Mammary epithelial cell (primary cell): ENCODE results near the gene MOB3B.

Experiments
- EZH2 ChIP-seq: IDR thresholded peaks from 2 replicates; pipeline ENCODE4 v1.6.1; 2012; ENCODE audit warnings: low read length, inconsistent platforms, borderline replicate concordance
- TF ChIP-seq, protein P1 (sequence below), 2 donors: IDR thresholded peaks in 1 of 2; conservative IDR thresholded peaks in 1 of 2; 2 replicates each; pipeline ENCODE4 v1.5.1; 2011 to 2012; ENCODE audit warnings: inconsistent platforms in 2 of 2, low read length in 2 of 2, mild to moderate bottlenecking in 2 of 2, control low read depth in 1 of 2, low read depth in 1 of 2; ENCODE audit not compliant: insufficient read depth in 1 of 2; ENCODE audit errors: extremely low read depth in 1 of 2

DNA sequence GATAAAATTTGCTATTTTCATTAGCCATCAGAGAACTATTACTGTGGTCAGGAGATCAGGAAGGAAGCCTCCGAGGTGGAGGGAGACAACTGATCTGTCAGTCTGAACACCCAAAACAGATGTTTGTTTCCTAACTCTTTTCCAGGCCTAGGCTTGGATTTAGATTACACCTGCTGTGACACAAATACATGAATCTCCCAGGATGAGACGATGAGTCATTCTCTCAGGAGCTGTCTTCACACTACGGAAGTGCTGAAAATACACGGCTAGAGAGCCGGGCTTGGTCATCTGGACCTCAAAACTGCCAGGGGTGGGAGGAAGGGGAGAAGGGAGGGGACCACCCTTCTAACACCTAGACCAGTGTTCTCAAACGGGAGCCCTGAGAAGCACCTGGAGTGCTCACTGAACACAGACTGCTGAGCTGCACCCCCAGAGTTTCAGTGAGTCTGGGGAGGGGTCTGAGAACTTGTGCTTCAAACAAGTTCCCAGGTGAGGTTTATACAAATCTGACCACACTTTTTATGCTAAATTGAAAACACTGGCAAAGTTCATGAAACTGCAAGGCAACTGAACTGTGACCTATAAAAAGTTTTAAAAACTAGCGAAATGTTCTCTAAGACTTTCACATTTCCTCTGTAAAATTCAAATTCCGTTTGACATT, 152.3 kb downstream of the MOB3B start:
- TF ChIP-seq, protein P1, sequence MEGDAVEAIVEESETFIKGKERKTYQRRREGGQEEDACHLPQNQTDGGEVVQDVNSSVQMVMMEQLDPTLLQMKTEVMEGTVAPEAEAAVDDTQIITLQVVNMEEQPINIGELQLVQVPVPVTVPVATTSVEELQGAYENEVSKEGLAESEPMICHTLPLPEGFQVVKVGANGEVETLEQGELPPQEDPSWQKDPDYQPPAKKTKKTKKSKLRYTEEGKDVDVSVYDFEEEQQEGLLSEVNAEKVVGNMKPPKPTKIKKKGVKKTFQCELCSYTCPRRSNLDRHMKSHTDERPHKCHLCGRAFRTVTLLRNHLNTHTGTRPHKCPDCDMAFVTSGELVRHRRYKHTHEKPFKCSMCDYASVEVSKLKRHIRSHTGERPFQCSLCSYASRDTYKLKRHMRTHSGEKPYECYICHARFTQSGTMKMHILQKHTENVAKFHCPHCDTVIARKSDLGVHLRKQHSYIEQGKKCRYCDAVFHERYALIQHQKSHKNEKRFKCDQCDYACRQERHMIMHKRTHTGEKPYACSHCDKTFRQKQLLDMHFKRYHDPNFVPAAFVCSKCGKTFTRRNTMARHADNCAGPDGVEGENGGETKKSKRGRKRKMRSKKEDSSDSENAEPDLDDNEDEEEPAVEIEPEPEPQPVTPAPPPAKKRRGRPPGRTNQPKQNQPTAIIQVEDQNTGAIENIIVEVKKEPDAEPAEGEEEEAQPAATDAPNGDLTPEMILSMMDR (conservative IDR thresholded peaks at IDR 0.05 in 1 of 2, IDR thresholded peaks at IDR 0.05 in 1 of 2; ENCODE audit: extremely low read depth in 1 of 2, insufficient read depth in 1 of 2, low read depth in 1 of 2, low read length in 2 of 2) = no peak
- TF ChIP-seq EZH2 = no peak
